GM19372 (cell line): ENCODE data around the gene ZBTB34.

ENCODE experiments used
- ATAC-seq: cut with Tn5 transposase; IDR thresholded peaks from one replicate; pipeline ENCODE4 v1.9.1; 2021; ENCODE audit warnings: mild to moderate bottlenecking, low read depth, moderate library complexity; ENCODE audit not compliant: unreplicated experiment

Gene ZBTB34

DNA sequence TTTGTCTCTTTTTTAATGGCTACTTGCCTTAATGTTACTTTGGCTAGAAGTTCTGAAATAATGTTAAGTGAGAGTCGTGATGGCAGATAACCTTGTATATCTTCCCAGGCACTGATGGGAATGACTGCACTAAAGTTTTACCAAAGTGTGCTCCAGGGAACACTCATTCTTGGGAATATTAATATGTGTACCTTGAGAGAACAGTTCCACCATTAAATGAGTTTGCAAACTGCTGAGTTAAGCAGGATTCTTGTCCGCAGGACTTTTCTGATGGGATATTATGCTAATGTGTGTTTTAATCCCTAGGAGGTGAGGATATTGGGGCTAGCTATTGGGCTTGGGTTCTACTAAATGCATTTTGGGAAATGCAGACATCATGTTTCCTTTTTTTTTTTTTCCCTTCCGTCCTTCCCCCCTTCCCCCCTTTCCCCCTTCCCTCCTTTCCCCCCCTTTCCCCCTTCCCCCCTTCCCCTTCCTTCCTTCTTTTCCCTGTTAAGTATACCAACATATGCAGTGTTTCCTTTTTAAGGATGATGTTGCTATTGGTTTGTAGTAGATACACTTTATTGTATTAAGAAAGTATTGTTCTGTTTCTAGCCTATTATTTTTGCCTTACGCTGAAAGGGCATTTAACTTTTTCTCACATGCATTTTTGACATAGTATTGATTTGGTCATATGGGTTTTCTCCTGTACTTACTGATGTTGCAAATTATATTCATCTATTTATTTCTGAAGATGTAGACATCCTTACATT is 15.5 kb downstream of the ZBTB34 start:
- ATAC-seq = no peak

DNA sequence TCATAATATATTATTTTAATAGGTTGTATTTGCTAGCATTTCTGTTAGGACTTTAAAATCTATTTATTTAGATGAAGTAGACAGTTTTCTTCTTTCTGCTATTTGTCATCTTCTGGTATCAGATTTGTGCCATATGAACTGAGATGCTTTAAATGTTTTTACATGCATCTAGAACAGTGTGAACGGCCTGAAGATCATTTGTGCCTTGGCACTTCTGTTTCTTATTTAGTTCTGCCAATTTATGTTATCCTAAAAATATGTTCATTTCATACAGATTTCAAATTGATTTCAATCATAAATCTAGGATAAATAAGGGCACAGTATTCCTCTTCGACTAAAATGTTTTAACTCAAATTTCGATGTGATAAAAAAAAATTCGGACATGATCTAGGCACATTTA is 16.1 kb downstream of the ZBTB34 start:
- no peak for ATAC-seq

DNA sequence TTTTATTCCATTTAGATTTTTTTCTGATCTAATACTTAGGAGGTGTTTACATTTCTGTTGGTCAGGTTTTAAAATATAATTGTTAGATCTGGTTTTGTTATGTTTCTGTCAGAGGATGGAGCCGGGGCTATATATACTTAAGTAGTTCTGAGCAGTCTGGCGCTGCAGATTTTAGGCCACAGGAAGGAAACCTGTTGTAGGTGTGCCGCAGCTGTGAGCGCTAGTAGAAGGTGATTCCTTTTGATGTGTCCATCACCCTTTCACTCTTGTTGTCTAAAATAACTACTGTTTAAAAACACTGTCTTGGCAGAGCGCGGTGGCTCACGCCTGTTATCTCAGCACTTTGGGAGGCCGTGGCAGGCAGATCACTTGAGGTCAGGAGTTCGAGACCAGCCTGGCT is 17.0 kb downstream of the ZBTB34 start:
- no peak for ATAC-seq

DNA sequence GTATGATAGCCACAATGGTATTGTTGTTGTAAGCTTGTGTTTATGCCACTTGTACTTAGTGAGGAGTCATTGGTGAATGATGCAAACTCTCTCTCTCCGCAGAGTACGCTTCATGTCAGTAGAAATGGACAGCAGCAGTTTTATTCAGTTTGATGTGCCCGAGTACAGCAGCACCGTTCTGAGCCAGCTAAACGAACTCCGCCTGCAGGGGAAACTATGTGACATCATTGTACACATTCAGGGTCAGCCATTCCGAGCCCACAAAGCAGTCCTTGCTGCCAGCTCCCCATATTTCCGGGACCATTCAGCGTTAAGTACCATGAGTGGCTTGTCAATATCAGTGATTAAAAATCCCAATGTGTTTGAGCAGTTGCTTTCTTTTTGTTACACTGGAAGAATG is 18.8 kb downstream of the ZBTB34 start:
- no peak for ATAC-seq

DNA sequence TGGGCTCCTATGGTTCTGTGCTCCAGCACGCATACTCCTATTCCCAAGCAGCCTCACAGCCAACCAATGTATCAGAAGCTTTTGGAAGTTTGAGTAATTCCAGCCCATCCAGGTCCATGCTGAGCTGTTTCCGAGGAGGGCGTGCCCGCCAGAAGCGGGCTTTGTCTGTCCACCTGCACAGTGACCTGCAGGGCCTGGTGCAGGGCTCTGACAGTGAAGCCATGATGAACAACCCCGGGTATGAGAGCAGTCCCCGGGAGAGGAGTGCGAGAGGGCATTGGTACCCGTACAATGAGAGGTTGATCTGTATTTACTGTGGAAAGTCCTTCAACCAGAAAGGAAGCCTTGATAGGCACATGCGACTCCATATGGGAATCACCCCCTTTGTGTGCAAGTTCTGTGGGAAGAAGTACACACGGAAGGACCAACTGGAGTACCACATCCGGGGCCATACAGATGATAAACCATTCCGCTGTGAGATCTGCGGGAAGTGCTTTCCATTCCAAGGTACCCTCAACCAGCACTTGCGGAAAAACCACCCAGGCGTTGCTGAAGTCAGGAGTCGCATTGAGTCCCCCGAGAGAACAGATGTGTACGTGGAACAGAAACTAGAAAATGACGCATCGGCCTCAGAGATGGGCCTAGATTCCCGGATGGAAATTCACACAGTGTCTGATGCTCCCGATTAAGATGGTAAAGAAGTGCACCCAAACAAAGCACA is 19.9 kb downstream of the ZBTB34 start:
- no peak for ATAC-seq

DNA sequence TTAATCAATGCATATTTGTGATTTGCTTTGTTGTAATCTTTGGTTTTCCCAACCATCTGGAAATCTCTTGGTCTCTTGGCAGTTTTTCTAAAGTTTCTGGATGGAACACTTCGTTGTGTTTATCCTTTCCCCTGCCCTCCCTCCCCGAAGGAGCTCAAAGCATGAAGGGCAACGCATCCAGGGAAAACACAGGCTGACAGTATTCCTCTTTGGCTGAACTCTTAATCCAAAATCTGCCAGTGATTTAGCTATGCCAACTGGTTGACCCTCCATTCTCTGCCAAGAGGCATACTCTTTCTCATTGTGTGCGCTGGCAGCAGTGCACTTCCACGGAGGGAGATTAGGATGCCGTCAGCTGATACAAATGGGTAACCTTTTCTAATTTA is 20.5 kb downstream of the ZBTB34 start:
- no peak for ATAC-seq

DNA sequence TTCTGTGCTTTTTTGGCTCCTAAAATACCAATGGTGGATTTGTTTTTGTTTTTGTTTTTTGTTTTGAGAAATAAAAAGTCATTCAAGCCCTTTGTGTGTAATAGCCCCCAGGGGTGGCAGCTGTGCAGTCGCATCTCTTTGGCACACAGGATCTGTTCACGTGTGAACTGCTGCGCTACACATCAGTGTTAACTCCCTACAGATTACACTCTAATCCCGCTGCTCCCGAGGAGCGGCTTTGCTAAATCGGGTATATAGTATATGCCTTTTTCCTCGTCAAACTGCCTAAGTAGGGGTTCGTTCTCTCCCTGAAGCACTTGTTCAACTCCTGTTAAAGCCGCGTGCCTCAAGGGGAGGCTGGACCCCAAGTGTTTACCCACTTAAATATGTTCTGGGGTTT is 22.3 kb downstream of the ZBTB34 start:
- ATAC-seq = no peak

DNA sequence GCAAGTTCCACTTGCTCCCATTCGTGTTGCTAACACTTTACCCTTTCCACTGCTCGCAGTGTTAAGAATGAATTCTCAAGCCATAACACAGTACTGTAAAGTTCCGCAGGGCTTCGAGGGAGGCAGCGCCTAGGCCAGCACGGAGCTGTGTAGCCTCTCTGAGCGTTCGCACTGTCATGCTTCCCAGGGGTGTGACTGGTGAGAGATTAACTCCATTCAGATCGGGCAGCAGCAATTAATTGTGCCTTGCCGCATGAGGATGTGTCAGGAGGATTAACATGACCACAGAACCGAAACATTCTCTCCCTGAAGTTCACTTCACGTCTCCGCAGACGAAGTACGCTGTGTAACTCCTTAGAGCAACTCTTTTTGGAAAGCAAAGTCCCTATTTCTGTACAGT is 23.2 kb downstream of the ZBTB34 start:
- ATAC-seq = no peak

DNA sequence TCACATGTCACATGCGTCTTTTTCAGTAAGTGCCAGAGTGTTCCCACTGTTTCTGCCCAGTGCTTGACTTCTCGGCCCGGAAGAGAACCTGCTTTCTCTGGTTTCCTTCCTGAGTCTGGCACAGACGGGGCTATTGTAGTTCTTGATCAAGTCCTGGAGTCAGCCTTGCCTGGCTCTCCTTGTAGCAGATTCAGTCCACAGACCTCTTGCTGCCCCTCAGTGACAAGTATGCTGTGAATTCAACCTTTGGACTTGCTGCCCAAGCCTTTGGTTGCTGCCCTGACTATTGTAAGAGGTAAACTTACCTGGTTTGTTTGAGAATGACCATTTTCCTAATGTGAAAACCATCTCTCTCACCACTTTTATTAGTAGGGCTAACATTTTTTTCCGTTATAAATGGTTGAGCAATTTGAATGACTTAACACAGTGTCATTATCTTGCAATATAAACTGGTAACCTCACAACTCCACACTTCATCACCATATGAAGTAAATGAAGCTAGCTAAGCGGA is 24.7 kb downstream of the ZBTB34 start:
- no peak for ATAC-seq

DNA sequence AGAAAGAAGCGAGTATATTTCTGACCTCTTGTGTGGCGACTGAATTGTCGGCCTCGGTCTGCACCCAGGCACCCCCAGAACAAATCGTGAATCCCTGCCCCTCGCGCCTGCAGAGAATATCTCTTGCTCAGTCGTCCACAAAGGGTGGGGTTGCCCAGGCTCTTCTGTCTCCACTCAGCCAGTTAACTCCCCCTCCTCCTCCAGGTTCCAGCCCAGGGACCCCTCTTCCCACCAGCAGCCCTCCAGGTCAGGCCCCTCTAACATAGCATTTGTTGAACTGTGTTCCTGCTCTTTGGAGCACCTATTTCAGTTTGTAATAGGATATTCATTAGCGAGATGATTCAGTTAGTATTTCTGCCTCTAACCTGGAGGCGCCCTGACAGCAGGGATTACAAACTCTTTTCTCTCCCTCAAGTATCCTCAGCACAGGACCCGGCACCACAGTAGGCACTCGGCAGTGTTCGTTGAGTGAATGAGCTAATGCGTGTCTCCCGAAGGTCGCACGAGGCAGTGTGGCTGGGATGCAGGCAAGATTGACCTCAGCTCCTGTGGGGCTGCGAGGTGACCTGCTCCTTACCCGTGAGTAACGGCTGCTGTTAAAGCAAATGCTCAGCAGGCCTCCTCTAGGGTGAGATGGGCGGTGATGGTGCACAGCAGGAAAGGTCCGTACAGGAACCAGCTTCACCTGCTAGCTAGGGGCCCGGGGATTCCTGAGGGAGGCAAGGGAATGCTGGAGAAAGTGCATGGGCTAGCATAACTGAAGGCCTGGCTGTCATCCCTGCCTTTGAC is 25.8 kb downstream of the ZBTB34 start:
- ATAC-seq = no peak

DNA sequence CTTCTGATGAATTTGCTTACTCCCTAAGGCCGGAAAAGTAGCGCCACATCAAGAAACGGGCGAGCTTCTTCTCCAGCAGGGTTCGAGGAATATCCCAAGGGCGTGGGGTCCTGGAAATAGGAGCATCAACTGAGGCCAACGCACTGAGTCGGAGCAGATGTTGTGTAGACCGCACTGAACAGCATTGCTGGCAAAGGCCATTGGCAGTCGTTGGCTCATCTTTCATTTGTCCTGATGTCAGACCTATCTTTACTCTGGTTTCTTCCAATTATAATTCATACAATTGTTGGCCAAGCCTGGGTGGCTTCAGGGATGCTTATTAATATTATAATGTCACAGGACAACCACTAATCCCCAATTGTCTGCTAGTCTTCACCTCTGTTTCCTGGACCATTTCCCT is 26.5 kb downstream of the ZBTB34 start:
- ATAC-seq = no peak

DNA sequence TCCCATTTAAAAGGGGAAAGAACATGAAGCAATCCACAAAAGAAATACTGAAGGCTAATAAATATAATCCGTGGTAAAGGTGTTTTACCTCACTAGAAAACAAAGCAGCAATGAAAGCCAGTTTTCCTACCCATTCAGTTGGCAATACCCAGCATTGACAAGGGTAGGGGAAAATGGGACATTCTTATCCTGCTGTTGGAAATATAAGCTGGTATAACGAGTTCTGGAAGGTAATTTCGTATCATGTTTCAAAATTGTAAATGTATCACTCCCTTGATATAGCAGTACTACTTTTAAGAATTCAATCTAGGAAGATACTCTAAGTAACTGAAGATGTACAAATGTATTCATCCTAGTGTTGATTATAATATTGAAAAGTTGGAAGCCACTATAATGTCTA is 31.2 kb downstream of the ZBTB34 start:
- ATAC-seq = no peak

DNA sequence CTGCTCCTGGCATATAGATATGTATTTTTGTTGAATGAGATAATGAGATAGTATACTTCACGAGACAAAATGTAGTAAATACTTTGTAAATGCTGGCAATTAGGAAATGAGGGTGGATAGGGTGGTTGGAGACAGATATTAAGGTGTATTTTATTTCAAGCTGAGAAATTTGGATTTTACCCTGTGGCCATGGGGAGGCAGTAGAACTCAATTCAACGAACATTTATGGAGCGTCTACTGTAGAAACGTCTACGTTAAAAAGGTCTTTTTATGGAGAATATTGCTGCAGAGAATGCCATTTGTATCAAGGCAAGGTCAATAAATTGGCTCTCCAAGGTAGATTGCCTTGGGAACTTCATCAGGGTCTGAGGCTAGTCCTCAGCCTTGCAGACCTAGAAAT is 32.6 kb downstream of the ZBTB34 start:
- no peak for ATAC-seq

DNA sequence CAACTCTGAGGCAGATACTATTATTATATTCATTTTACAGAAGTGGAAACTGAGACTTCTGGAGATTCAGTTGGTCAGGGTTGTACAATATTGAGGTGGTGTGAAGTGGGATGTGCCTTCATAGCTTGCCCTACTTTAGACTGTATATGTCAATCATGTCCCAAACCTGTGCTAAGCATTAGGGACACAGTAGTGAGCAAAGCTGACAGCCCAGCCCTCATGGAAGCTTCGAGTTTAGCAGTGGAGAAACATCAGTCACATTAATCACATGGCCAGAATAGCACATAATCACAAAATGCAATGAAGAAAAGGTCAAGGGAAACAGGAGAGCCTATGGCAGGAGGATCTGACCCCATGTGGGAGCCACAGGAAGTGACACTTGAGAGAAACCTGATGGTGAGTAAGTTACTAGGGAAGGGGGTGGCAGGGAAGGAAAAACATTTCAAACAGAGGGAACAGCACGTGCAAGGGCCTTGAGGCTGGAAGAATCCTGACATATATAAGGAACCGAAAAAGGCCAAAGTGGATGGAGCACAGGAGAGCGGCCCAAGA is 33.7 kb downstream of the ZBTB34 start:
- no peak for ATAC-seq

DNA sequence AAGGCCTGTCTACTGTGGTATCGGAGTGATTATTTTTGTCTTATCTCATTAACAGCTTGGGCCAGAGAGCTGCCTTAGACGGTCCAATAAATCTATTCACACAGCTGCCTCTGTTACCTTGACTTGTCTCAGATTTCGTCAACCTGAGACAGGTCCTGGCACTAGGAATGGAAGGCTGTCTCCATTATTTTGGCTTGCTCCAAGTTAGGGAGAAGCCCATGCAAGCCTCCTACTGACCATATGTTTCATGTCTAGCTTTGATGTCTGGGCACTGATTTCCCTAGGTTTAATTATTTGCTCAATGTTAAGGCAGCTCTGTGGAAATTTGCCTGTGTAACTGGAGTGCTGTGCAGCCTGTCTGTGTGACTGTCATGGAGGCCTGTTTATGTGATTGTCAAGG is 41.8 kb downstream of the ZBTB34 start:
- no peak for ATAC-seq

DNA sequence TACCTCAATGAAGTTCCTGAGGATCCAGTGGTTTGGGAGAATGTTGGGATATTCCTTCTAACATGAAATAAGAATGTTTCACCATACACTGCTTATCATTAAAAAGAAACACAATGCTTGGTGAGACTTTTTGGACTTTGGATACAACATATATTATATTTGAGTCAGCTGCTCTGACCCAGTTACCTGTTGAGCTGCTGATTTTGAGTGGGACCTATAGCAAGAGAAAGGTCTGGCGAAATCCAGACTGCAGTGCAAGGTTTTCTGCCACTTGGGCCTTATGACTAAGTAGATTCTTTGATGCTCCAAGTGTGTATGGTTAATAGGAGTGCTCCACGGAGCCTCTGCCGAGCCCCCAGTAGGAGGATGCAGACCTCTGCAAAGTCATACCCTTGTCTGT is 44.1 kb downstream of the ZBTB34 start:
- no peak for ATAC-seq

DNA sequence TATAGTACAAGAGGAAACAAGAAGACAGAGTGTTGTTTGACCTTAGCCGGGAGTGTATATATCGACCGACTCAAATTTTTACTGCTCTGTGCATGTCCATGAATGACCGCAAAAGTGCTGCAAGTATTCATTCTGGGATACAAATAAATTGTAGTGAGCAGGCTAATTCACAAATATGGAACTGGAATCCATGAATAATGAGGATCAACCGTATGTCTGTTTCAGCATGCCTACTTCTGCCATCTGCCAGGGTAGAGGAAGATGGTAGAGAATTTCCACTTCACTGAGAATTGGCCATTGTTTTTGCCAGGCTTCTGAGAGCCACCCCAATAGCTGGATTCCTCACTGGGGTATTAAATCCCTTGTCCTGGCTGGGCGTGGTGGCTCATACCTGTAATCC is 45.7 kb downstream of the ZBTB34 start:
- no peak for ATAC-seq

DNA sequence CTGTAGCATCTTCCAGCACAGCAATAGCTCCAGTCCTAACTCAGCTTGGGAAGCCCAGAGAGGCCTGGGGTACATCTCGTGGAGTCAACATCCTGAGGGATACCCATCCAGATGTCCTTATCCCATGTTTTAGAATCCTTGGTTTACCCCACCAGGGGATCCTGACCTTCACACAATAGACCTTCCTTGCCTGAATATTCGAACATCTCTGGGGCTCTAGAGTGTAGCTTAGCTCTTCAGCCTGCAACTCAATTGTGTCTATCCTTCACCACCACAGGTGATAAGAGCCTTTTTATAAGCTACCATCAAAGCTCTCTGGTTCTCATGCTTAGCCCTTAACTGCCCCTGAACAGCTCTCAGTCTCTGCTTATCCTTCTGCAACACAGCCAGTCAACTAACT is 46.6 kb downstream of the ZBTB34 start:
- no peak for ATAC-seq

DNA sequence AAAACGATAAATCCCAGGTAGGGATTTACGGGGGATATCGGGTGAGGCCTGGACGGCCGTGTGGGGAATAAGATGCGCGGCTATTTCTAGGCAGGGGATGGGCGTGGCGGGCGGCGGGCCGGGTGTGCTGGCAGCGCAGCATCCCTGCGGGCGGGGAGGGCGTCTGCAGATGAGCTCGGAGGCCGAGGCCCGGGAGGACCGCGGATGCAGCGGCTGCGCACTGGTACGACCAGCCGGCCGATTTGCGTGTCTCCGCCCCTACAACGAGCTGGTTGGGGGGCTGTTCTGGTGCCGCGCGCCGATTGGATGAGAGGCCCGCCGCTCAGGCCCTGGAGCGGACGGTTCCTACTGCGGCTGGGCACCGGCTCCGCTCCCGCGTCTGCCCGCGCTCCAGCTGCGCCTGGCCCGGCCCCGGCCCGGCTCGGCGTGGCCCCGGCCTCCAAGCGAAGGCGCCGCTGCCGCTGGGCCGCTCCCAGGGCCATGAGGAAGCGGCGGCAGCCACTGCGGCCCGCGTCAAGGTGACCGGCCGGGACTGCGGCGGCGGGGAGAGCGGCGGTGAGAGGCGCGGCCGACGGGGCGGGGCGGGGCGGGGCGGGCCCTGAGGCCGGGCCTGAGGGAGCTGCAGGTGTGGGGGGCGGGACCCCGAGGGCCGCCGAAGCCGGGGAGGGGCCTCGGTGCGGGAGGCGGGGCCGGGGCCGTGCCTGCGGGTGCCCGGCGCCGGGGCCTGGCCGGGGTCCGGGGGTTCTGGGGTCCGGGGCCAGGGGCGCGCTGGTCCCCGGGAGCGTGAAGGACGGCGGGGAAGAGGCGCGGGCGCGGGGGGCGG is 54.2 kb downstream of the ZBTB34 start, which contains the start of gene RALGPS1:
Gene RALGPS1 (plus strand): TSS at position 325 of the 823 bp plus-strand sequence. CDS start 47,508 bp downstream, outside the sequence.
- ATAC-seq = peak; percentile 94

DNA sequence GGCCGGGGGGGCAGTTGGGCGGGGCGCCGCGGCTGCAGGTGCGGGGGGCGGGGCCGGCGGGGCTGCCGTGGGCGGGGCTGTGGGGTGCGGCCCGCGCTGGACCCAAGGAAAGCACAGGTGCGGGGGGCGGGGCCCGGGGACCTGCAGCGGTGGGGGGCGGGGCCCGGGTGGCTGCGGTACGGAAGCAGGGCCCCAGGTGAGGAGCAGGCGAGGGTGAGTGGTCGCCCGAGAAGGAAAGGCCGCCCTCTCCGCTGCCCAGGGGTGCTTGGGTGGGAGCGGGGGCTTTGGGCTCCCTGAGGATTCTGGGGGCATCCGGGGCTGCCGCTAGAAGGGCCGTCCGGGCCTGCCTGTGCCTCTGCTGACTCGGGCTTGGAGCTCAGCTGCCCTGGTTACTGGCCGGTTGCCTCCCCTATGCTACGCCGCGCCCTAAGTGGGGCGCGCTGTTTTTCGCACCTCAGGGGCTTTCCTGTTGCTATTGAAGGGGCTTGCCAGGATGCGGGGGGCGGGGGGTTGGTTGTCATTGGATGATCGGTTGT is 54.9 kb downstream of the ZBTB34 start:
- ATAC-seq = peak; percentile 1
